Astrocyte of the spinal cord (primary cell): ENCODE measurements around the gene FBXL4.

Experiments used
- DNase-seq: peaks from one replicate; pipeline ENCODE4 v3.0.0; 2011; ENCODE audit warnings: low read depth, low spot score
- H3K4me3 ChIP-seq: 2 replicates; pipeline ENCODE4 v1.5.1; 2011; ENCODE audit warnings: low read depth, mild to moderate bottlenecking, low read length, moderate library complexity
- CTCF ChIP-seq: IDR thresholded peaks from 2 replicates; pipeline ENCODE4 v1.5.1; 2012; ENCODE audit warnings: low read depth, mild to moderate bottlenecking, low read length, inconsistent platforms
- in situ Hi-C: cut with HindIII; loops from 2 replicates; pipeline ENCODE4 v1.10.0; 2017; ENCODE audit warnings: low sequenced_read_pairs

FBXL4 gene

DNA sequence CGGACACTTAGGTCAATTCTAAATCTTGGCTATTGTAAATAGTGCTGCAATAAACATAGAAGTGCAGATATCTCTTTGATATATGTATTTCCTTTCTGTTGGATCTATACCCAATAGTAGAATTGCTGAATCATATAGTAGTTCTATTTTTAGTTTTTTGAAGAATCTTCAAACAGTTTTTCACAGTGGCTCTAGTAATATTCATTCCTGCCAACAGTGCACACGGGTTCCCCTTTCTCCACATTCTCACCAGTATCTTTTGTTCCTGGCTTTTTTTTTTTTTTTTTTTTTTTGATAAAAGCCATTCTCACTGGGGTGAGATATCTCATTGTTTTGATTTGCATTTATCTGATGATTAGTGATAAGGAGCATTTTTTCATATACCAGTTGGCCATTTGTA lies 1.8 kb upstream of the FBXL4 start:
- no peak for DNase-seq
- no peak overlapping the region for H3K4me3 ChIP-seq
- TF ChIP-seq CTCF: no peak
- in situ Hi-C loops: no loop called here

GRCh38 chr6:98946879-98947410 lies 801 bp downstream of the FBXL4 start:
- DNase-seq: peak; percentile 25
- peak overlapping the region; percentile 74 for H3K4me3 ChIP-seq
- in situ Hi-C loops: no loop called here
- TF ChIP-seq CTCF: no peak

DNA sequence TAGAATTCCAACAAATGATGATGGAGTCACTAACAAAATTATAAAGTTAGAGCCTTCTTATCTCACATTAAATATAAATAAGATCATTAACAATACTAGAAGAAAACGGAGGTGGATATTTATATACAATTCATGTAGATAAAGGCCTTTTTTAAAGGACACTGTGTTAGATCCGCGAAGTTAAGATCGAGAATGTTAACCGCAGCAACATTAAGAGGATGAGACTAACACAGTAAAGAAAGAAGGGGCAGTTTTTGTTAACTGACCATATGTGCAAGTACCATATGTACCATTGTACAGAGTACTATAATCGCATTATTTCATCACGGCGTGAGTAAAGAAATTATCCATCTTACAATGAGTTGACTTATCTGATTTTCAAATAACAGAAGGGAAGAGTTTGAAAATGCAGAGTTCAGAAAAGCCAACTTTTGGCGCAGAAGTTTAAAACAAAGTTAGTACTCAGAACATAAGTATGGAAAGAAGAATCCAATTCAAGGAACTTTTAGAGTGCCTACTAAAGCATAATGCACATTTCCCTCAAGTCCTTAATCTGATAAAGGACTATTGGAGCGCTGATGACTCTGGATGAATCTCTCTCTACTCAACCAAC lies 1.4 kb downstream of the FBXL4 start:
- TF ChIP-seq CTCF: no peak
- peak overlapping the region; percentile 74 for H3K4me3 ChIP-seq
- peak; percentile 22 for DNase-seq
- in situ Hi-C loops: no loop called here

DNA sequence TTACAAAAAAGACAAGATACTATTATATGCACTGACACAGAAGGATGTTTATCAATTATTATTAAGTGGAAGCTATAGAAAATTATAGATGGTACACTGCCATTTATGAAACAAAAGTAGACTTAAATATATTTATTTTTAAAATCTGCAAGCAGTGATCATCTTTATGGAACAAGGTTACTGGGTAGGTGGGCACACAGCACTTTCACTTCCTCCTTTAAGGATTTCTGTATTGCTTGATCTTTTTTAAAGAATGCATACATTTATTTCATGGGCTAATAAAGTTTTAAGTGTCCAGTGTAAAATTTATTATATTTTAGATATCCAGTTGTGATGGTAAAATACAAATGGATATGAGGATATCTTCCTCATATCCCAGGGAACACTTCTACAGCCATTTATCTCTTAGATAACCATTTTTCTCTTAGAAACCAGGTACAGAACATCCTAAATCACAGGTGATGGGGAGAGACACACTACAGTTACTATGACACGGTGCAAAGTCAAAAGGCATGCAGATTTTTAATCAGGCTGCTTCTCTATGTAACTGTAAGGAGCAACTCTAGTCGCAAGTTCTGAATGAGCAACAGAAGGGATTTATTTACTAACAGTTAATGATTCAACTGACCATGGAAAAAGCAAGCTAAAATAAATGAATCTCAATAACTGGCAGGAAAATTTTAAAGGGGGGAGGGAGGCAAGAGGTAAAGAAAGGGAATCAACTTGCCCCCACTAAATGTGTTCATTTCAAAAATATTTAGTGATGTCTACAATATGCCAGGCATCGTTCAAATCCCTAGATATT lies 2.2 kb downstream of the FBXL4 start:
- TF ChIP-seq CTCF: no peak
- no peak for DNase-seq
- in situ Hi-C loops: no loop called here
- no peak overlapping the region for H3K4me3 ChIP-seq

DNA sequence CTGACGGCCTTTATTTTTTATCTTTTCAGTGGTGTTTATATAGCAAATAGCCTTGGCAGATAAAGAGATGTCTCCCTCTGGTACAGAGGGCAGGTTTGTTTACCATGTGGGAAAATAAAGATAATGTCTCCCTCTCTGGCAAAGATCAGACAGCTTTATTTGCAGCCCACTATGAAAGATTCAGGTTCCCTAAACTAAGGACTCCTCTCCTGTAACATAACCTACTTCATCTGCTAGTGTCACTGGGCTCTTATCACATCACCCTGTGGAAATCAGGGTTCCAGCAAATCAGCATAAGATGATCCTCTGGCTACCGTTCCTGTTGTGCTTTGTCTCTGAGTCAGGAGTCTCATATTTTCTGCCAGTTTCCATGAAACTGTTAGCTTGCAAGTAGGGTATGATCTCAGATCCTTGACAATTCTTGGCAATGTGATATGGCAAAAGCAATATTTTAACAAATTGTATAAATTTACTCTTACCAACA lies 3.1 kb downstream of the FBXL4 start:
- no peak for TF ChIP-seq CTCF
- DNase-seq: peak; percentile 14
- no peak overlapping the region for H3K4me3 ChIP-seq
- in situ Hi-C loops: no loop called here

DNA sequence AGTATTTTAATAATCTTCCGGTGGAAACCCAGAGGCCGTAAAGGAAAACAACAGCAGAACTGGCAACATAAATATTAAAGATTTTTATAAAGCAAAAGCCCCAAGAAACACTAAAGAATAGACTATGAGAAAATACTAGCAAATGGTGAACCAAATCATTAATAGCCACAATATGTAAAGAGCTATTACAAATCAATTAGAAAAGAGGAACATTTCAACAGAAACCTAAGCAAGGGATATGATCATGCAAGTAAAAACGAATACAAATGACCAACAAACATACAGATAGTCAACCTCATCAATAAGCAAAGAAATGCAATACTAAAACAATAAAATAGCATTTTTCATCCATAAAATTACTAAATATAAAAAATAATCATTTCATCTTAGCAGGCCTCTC lies 3.6 kb downstream of the FBXL4 start:
- no peak for TF ChIP-seq CTCF
- in situ Hi-C loops: no loop called here
- DNase-seq: no peak
- no peak overlapping the region for H3K4me3 ChIP-seq
